Pancreas (tissue), 10 donors: ENCODE measurements around the gene BLOC1S6. TPM values are rescaled to one million over a fixed set of nuclear protein-coding genes. Genes with fewer than 3 reads are reported as not detected.

Source experiments
- ATAC-seq, 4 donors: fragments of 200-7000 bp; cut with Tn5 transposase; one replicate each; pipeline versions ENCODE4 v1.8.0 to v1.9.1; 2020; ENCODE audit warnings: mild to moderate bottlenecking in 4 of 4, moderate library complexity in 4 of 4
- DNase-seq, 6 donors: peaks; one replicate each; pipeline ENCODE4 v3.0.0-alpha.2; 2020
- FAIRE-seq: peaks from 2 replicates; lab custom pipeline; 2012; peaks lifted over from hg19 to GRCh38; lab: Jason Lieb, UNC
- H3K27ac ChIP-seq, 4 donors: fragments of 200-600 bp; sonication (generic); 1 replicate in 3 of 4; 2 replicates in 1 of 4; pipeline versions ENCODE4 v1.5.0 to v1.8.0; 2020
- H3K27me3 ChIP-seq, 4 donors: fragments of 200-600 bp; one replicate each; pipeline ENCODE4 v1.8.0; 2021
- H3K36me3 ChIP-seq, 3 donors: fragments of 200-600 bp; sonication (generic) in 1 of 3; one replicate each; pipeline versions ENCODE4 v1.5.0 to v1.8.0; 2020 to 2021
- H3K4me1 ChIP-seq, 3 donors: fragments of 200-600 bp; one replicate each; pipeline ENCODE4 v1.8.0; 2021
- H3K4me3 ChIP-seq, 4 donors: fragments of 200-600 bp; sonication (generic) in 2 of 4; one replicate each; pipeline versions ENCODE4 v1.5.0 to v1.8.0; 2020 to 2021
- H3K9me3 ChIP-seq, 4 donors: fragments of 200-600 bp; one replicate each; pipeline ENCODE4 v1.8.0; 2021
- WGBS, 2 donors: extraction: QIAGEN DNeasy Blood & Tissue Kit; methylation state at CpG; one replicate each; pipeline ENCODE4 v1.1.7; 2013; 5-methylcytosine and 5-hydroxymethylcytosine counted together
- intact Hi-C, 3 donors: fragments of 100-400 bp; cut with DNase I; formaldehyde crosslinking; loops; one replicate each; pipeline versions ENCODE4 v1.11.1 to v1.14.2; 2022
- polyA plus RNA-seq, 2 donors: library from polyadenylated mRNA; stranded (reverse); fragments of 200-250 nt; gene quantifications; one replicate each; pipeline ENCODE4 v1.2.3, GENCODE V29; 2013
- total RNA-seq, 6 donors: library from RNA; stranded (reverse); fragmentation: NEBNext Ultra II Directional in 4 of 6; extraction: Animal tissue kit (Norgen Biotek cat#: 25700) in 4 of 6; gene quantifications; one replicate each; pipeline versions ENCODE4 v1.2.1 to v1.2.4, GENCODE V29; 2021 to 2023
- TF ChIP-seq, protein P1 (sequence below), 4 donors: fragments of 200-600 bp; sonication (generic) in 3 of 4; IDR thresholded peaks; one replicate each; pipeline versions ENCODE4 v1.5.0 to v1.8.0; 2021; ENCODE audit warnings: antibody characterized with exemption in 4 of 4
- donor health status: healthy with polysubstance abuse.
- donor health status: DM: no; HTN: no; CAD: no; lungs with moderate emphysema.
- donor health status: DM: no; HTN: no; CAD: no.
- donor health status: control.
- donor health status: control.
- donor health status: Bipolar disorder and iron deficiency.
- donor health status: DM: yes; HTN: yes; CAD: no.
- donor health status: DM: no; HTN: no; CAD: no.
- donor health status: DM: no; HTN: no; CAD: no.
- donor health status: DM: yes; HTN: yes; CAD: no.

The BLOC1S6 gene
- total and polyA plus RNA-seq, 8 donors, result 8.4 to 30.5 (median 17.7) TPM

DNA sequence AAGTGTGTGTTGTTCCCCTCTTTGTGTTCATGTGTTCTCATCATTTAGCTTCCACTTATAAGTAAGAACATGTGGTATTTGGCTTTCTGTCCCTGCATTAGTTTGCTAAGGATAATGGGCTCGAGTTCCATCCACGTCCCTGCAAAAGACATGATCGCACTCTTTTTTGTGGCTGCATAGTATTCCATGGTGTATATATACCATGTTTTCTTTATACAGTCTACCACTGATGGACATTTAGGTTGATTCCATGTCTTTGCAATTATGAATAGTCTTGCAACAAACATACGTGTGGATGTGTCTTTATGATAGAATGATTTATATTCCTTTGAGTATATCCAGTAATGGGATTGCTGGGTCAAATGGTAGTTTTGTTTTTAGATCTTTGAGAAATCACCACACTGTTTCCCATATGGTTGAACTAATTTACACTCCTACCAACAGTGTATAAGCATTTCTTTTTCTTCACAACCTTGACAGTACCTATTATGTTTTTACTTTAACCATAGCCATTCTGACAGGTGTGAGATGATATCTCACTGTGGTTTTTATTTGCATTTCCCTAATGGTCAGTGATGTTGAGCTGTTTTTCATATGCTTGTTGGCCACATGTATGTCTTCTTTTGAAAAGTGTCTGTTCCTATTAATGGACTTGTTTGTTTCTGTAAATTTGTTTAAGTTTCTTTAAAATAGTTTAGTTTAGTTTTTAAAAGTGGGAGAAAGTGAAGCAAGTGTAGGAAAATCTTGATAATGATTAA is 42.7 kb upstream of the BLOC1S6 start:
- no peaks in the 10 kb centered on the region for H3K4me1 ChIP-seq
- no peak for FAIRE-seq
- no peak overlapping the region for H3K27ac ChIP-seq
- H3K9me3 ChIP-seq, result no peaks in the 10 kb centered on the region
- no peaks in the 10 kb centered on the region for H3K27me3 ChIP-seq
- H3K4me3 ChIP-seq, result no peak overlapping the region
- no peak for ATAC-seq
- TF ChIP-seq, protein P1, sequence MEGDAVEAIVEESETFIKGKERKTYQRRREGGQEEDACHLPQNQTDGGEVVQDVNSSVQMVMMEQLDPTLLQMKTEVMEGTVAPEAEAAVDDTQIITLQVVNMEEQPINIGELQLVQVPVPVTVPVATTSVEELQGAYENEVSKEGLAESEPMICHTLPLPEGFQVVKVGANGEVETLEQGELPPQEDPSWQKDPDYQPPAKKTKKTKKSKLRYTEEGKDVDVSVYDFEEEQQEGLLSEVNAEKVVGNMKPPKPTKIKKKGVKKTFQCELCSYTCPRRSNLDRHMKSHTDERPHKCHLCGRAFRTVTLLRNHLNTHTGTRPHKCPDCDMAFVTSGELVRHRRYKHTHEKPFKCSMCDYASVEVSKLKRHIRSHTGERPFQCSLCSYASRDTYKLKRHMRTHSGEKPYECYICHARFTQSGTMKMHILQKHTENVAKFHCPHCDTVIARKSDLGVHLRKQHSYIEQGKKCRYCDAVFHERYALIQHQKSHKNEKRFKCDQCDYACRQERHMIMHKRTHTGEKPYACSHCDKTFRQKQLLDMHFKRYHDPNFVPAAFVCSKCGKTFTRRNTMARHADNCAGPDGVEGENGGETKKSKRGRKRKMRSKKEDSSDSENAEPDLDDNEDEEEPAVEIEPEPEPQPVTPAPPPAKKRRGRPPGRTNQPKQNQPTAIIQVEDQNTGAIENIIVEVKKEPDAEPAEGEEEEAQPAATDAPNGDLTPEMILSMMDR (IDR thresholded peaks at IDR 0.05), result no peak
- DNase-seq, result no peak
- 78 to 86% methylated on average over 4 of the region's 4 CpGs for WGBS, 2 donors
- intact Hi-C loops, result no loop called here
- H3K36me3 ChIP-seq, result no peaks in the 10 kb centered on the region

DNA sequence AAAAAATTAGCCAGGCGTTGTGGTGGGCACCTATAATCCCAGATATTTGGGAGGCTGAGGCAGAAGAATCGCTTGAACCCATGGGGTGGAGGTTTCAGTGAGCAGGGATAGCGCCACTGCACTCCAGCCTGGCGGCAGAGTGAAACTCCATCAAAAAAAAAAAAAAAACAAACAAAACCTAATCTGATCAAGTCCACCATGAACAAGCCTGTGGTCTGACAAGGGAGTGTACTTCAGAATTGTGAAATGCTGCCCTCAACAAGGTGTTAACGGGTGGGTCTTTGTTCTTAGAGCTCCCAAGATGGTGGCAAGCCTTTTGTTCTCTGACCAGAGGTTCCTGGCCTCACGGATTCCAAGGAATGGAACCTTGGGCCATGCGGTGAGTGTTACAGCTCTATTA is 40.4 kb upstream of the BLOC1S6 start:
- H3K4me3 ChIP-seq, result no peak overlapping the region
- DNase-seq (no peak), FAIRE-seq (no peak), ATAC-seq (no peak)
- no peaks in the 10 kb centered on the region for H3K4me1 ChIP-seq
- H3K36me3 ChIP-seq, result no peaks in the 10 kb centered on the region
- no peak overlapping the region for H3K27ac ChIP-seq
- WGBS, 2 donors, result 85 to 87% methylated on average over 7 of the region's 7 CpGs
- no peaks in the 10 kb centered on the region for H3K27me3 ChIP-seq
- intact Hi-C loops, result no loop called here
- TF ChIP-seq, protein P1 (IDR thresholded peaks at IDR 0.05), result no peak
- no peaks in the 10 kb centered on the region for H3K9me3 ChIP-seq

DNA sequence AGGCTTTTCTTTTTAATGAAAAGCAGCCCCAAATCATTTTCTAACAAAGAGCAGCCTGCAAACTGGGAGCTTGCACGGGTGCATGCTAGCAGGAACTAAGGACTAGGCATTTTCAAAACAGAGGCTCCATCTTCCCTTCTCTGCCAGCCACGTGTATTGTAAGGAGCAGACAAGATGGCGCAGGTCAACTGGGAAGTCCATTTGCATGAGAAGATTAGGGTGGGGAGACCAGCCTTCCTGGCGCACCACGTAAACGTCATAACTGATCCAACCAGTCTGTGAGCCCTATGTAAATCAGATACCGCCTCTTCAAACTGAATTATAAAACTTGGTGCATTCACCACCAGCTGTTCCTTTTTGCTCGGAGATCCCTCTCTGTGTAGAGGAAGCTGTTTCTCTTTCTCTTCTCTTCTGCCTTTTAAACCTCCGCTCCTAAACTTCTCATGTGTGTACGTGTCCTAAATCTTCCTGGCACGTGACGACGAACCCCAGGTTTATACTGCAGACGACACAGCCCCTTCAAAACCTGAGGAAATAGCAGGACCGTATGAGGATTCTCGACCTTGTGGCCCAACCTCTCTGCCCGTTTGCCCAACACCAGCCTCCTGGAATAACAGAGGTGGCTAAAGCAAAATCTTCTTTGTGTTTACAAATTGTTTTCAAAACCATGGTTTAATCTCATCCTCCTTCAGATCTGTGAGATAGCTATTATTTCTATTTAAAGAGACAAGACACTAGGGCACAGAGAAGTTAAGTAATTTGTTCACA is 38.2 kb upstream of the BLOC1S6 start:
- no peaks in the 10 kb centered on the region for H3K4me1 ChIP-seq
- no peaks in the 10 kb centered on the region for H3K9me3 ChIP-seq
- H3K4me3 ChIP-seq, result no peak overlapping the region
- 80 to 81% methylated on average over 17 of the region's 17 CpGs for WGBS, 2 donors
- intact Hi-C loops, result no loop called here
- FAIRE-seq (no peak), ATAC-seq (no peak), DNase-seq (no peak)
- no peak overlapping the region for H3K27ac ChIP-seq
- TF ChIP-seq, protein P1 (IDR thresholded peaks at IDR 0.05), result no peak
- no peaks in the 10 kb centered on the region for H3K36me3 ChIP-seq
- no peaks in the 10 kb centered on the region for H3K27me3 ChIP-seq

DNA sequence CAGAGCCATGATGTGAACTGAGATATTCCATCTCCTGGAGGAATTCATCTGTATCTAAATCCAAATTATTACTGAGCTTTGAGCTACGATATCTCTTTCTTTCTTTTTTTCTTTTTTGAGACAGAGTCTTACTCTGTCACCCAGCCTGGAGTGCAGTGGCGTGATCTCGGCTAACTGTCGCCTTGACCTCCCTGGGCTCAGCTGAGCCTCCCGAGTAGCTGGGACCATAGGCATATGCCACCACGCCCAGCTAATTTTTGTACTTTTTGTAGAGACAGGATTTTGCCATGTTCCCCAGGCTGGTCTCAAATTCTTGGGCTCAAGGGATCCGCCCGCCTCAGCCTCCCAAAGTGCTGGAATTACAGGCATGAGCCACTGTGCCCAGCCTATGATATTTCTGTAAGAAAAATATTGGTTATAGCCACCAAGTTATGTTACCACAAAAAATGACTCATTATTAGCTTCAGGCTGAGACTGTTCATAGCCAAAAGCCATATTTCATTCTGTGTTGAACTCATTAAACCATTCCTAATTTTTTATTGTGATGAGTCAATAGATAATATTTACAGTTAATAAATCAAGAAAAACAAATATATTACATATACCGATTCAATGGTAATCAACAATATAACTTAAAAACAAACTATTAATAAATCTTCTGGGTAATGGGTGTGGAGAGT is 37.5 kb upstream of the BLOC1S6 start:
- Histone ChIP-seq H3K4me3 (no peak overlapping the region), H3K4me1 (no peaks in the 10 kb centered on the region), H3K36me3 (no peaks in the 10 kb centered on the region), H3K27ac (no peak overlapping the region), H3K9me3 (no peaks in the 10 kb centered on the region), H3K27me3 (no peaks in the 10 kb centered on the region)
- intact Hi-C loops, result no loop called here
- 83 to 89% methylated on average over 9 of the region's 9 CpGs for WGBS, 2 donors
- TF ChIP-seq, protein P1 (IDR thresholded peaks at IDR 0.05), result no peak
- DNase-seq (no peak), FAIRE-seq (no peak), ATAC-seq (no peak)
